Femur (tissue), 1 donor: ENCODE measurements around the gene MGAT5B.
"Not testable (repeated sequence)": the region's sequence is repeated elsewhere in the genome, so short reads cannot be mapped to it uniquely, and the experiment has no call there.

ENCODE experiments used
- DNase-seq: peaks from one replicate; pipeline ENCODE4 v3.0.0-alpha.2; 2017

MGAT5B gene

GRCh38 chr17:76847031-76847430, 21.2 kb upstream of the MGAT5B start:
- DNase-seq: no peak

DNA sequence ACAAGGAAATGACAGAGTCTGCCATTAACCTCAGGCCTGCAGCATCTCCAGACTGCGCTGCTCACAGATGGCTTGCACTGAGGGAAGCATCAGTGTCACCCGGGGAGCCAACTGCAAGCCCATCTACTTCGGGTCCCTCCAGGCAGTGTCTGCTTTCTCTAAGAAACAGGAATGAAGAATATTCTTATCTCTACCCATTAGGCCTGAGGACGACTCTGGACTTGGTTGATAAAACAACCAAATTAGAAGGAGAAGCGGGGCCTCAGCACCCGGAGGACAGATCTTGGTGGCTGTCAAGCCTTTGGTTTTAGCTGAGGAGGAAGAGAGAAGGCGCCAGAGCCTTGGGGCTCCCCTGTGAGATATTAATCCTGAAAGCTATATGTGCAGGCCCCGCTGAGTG, 19.5 kb upstream of the MGAT5B start:
- DNase-seq: no peak

GRCh38 chr17:76849160-76849559, 19.0 kb upstream of the MGAT5B start:
- DNase-seq: not testable (repeated sequence)

DNA sequence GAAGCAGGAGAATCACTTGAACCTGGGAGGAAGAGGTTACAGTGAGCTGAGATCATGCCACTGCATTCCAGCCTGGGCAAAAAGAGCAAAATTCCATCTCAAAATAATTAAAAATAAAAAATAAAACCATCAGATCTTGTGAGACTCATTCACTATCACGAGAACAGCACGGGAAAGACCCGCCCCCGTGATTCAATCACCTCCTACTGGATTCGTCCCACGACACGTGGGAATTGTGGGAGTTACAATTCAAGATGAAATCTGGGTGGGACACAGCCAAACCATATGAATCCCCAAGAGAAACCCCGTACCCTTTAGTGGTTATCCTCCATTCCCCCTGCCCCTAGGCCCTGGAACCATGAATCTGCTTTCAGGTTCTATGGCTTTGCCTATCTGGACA, 15.4 kb upstream of the MGAT5B start:
- no peak for DNase-seq

- no peak for DNase-seq
Measured at GRCh38 chr17:76855105-76855504, 13.1 kb upstream of the MGAT5B start.

DNA sequence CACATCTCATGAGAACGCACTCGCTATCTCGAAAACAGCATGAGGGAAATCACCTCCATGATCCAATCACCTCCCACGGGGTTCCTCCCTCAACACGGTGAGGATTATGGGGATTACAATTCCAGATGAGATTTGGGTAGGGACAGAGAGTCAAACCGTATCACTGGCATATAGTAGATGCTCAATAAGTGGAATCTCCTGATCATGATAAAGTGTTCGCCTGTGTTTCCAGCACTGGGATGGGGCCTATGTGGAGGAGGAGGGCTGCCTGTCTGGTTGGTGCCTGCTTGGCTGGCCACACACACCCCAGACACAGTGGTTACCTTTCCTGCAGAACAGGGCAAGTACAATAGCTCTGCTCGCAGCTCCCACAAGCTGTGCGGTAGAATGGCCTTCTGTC, 6.1 kb upstream of the MGAT5B start:
- no peak for DNase-seq

DNA sequence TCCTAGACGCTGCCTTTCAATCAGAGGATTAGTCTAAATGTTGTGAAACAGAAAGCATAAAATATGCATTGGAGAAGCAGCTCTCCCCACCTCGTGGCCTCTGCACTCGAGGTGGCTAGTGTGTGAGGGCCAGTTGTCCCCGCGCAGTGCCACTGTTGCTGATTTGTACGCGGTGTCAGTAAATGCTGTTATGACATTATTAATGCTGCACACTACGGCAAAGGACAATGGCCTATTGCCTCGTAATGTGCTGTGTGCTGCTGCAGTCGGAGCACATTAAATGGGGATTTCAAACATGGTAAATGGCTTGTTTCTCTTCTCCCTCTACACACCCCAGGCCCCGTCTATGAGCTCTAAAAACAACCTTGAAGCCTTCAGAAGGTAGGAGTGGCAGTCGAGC, 5.7 kb upstream of the MGAT5B start:
- DNase-seq: no peak

DNA sequence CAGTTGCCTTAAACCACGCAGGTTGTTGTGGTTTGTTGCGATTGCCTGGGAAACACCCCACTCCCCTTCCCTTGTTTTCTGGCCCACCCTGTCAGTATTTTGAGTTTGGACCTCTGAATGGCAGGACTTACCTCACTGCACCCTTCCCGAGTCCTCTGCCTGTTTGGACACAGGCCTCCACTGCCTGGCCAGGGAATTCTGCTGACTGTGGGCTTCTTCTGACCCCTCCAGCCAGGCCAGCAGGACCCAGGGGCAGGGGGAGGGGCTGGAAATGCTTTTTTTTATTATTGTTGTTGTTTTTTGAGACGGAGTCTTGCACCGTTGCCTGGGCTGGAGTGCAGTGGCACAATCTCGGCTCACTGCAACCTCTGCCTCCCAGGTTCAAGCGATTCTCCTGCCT, 4.2 kb upstream of the MGAT5B start:
- no peak for DNase-seq

DNA sequence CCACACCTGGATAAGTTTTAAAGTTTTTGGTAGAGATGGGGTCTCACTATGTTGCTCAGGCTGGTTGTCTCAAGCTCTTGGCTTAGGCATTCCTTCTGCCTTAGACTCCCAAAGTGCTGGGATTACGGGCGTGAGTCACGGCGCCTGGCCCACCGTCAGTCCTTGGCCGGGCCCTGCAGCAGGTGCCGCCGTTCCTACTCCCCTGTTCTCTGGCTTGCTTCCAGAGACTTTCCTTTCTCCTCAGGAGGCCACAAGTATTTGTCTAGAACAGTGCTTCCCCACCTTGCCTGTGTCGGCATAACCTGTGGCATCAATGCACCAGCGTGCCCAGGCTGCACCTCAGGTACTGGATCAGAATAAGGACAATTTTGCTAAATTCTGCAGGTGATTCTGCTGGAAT, 3.0 kb upstream of the MGAT5B start:
- no peak for DNase-seq

GRCh38 chr17:76866203-76866602, 2.0 kb upstream of the MGAT5B start:
- DNase-seq: no peak

DNA sequence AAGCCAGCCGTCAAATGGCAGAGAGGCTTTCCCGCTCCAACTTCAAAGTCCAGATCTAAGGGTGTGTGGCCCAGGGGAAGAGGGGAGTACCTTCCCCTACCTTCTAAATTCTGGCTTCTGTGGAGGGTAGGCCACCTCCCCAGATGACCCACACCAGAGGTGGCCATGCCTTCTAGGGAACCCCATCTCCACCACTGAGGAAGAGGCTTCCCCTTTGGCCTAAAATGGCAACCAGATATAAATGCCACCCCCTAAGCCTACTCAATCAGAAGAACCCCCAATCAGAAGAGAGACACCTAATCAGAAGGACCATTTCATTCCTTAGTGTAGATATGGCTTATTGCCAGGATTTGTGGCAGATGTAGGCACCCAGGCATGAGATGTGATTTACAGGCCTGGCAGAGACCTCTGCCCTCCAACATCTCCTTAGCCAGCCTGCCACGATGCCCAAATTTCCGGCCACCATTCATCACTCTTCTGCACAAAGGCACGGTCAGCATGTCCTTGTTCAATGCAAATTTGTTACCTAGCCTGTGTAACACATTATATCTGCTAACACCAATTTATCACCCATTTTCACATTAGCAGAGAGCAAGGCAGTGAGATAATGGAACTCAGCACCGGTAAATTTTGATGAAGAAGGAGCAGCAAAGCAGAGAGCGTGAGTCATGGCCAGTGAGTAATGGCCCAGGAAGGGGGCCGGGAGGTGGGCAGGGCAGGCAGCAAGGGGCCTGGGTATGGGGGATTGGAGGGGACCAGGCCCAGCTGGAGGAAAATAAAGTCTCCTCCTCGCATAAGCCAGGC, 1.2 kb upstream of the MGAT5B start:
- DNase-seq: no peak

GRCh38 chr17:76867578-76868175, 527 bp upstream of the MGAT5B start:
- no peak for DNase-seq

DNA sequence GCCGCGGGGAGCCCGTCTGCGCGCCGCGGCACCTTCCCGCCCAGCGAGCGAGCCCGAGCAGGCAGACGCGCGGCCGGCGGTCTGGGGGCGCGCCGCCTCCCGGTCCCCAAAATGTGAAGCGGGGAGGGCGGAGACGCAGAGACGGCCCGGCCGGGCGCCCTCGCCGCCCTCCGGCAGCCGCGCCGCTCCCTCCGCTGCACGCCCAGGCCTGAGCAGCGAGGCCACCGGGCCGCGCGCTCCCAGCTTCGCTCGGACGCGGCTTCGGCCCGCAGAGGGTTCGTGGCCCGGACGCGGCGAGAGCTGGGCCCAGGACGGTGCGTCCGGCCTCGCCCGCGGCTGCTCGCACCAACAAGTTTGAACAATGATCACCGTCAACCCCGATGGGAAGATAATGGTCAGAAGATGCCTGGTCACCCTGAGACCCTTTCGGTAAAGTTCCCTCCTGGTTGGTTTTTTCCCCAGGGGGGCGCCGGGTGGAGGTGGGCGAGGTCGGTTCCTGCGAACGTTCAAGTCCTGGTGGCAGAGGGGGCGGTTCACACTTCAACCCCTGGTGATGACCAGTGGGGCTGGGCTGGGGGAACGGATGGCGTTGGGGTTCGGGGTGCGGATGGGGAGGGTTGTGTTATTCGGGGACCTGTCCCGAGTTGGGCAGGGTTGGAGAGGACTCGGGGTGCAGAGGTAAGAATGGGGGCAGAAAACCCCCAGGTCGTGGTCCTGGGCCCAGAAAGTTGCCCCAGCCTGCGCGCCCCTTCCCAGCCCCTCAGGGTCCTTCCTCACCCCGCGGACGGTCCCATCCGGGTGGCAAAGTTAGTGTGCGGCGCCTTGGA, 678 bp downstream of the MGAT5B start:
- no peak for DNase-seq

DNA sequence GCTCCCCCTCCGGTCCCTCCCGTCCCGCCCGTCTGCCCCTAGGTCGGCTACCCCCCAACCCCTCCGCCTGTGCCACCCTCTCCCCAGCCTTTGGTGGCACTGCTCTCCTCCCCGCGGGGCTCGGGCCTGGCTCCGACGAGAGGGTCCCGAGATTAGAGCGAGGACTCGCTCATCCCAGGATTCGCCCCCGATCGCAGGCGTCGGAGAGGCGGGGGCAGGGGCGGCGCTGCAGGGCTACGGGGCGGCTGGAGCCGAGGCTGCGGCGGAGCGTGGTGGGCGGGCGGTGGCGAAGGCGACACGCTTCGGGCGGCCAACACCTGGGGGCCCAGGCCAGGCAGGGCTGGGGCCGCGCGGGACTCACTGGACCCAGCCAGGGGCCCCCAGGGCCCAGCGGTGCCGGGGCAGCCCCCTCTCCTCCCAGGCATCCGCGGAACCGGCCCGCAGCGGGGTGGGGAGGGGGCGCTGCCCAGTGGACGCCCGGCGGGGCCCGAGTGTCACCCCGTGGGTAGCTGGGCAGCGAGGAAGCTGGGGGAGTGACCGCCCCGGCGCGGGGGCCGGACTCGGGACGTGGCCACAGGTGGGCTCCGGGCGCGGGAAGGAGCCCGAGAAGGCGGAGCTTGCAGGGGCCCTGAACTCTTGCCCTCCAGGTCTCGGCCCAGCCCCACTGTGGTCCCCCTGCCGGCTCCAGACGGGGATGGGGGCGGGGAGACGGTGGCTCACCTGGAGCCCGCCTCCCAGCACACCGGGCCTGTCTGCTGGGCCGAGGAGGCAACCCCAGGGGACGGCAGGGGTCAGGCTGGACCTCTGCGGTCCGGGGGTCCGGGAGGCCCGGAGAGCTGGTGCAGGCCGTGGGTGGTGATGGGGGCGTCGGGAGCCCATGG, 1.5 kb downstream of the MGAT5B start:
- DNase-seq: no peak

DNA sequence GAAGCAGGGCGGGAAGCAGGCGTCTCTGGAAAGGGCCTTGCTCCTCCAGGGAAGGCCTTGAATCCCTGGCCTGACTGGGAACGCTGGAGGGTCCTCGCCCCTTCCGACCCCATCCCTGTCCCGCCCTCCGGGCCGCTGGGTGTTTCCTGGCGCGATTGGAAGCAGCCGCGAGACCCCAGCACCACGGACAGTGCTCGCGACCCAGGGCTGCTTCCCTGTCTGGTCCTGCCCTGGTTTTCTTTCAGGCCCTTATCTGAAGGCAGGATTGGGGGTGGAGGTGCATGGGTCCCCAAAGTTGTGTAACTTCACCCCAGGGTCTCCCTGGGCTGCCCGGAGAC, 2.1 kb downstream of the MGAT5B start:
- DNase-seq: no peak

- no peak for DNase-seq
Measured at GRCh38 chr17:76871668-76872067, 3.5 kb downstream of the MGAT5B start.

DNA sequence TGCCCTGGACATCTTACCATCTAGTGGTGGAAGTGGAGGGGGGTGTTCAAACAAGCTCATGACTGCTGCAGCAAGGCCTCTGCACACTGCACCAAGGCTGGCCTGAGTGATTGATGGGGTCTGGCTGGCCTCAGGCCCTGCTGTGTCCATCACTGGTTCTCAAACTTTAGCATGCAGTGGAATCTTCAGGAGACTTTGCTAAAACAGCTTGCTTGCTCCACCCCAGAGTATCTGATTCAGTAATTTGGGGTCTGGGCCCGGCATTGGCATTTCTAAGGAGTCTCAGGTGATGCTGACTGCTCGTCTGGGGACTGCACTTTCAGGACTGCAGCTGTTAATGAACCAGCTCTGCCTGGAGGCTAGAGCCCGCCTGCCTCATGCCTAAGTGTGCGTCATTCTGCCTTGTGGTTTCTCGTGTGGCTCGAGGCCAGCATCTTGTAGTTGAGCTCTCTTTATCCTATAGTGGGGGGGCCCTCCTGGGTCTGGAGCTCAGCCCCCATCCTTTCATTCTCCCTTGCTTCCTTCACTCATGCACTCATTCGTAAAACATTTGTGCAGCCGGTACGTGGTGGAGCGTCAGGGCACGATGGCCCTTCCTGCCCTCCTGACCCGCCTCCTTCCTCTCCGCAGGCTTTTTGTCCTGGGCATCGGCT, 4.1 kb downstream of the MGAT5B start:
- DNase-seq: no peak

- no peak for DNase-seq
Measured at GRCh38 chr17:76872874-76873221, 4.6 kb downstream of the MGAT5B start.

DNA sequence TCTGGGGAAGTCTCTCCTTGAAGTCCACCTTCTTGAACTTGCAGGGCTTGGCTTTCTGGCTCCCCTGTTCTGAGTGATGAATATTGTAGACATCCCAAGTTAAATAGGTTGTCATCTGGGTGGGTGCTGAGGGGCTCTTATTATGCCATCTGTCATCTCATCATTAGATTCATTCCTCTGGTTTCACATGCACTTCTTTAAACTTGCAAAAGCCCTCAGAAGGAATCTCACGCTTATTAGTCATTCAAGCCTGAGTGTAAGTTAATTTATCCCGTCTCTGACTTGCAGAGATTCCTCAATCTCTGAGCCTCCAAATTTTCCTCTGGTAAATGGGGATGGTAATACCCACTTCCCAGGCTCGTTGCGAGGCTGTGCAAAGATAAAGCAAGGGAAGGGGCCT, 5.7 kb downstream of the MGAT5B start:
- no peak for DNase-seq

GRCh38 chr17:76877437-76877836, 9.2 kb downstream of the MGAT5B start:
- no peak for DNase-seq

- DNase-seq: no peak
Measured at GRCh38 chr17:76878568-76878967, 10.4 kb downstream of the MGAT5B start.

DNA sequence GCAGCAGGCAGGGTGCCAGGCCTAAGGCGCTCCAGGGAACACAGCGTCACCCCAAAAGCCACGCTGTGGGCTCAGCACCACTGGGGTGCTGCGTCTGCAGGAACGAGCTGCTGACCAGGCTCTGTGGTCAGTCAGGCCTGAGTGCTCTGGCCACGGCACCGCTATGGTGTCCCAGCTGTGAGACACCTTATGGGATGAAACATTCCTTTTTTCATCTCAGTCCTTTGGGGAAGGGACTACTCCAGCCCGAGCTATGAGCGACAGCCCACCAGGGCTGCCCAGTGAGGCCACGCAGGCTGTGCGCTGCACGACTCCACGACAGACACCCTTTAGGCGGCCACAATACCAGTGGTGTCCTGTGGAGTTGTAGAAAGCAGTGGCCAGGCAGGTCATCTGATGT, 11.1 kb downstream of the MGAT5B start:
- DNase-seq: no peak

DNA sequence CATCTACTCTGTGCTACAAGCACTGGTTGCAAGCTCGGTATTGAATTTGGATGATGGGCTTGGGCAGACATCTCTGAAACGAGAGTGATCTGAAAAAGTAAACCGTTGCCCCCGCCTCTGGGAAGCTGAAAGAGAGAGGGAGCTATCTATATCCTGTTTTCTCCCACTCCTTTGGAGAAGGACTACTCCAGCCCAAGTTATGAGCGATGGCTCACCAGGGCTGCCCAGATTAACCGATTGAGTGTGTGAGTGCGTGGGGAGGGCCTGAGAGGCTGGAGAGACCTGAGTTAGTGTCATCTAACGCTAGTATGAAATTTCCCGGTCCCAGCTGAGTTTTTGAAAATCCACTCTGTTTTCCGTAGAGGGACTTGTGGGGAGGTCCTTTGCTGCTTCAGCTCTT, 11.5 kb downstream of the MGAT5B start:
- DNase-seq: no peak
